Renal cortical epithelial cell (primary cell): ENCODE results near the gene TMEM145. TPM values are rescaled to one million over a fixed set of nuclear protein-coding genes. Genes with fewer than 3 reads are reported as not detected.

Experiments used
- DNase-seq: peaks from one replicate; pipeline ENCODE4 v3.0.0-alpha.2; 2011; ENCODE audit warnings: low read depth
- total RNA-seq: library from RNA; depleted of rRNA; stranded (reverse); fragments of >200 nt; gene quantifications from 2 replicates; pipeline ENCODE4 v1.2.3, GENCODE V29; 2014

Gene TMEM145
- total RNA-seq, 1 donor from 2014 or later = not detected

DNA sequence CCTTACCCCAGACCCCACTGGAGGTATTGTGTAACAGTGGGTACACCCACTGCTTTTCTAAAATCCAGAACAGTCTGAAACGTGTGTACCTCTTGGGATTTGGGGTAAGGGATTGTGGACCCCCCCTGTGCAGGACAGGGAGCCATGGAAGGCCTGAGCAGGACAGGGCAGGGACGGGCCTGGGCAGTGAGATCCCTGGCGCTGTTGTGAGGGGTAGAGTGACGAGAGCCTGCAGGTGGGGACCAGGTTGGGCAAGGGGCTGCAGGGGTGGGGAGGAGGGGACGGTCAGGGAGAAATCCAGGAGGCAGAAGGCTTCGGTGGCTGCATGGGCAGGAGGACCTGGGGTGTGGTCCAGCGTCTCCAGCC, 48.4 kb downstream of the TMEM145 start:
- DNase-seq = no peak

DNA sequence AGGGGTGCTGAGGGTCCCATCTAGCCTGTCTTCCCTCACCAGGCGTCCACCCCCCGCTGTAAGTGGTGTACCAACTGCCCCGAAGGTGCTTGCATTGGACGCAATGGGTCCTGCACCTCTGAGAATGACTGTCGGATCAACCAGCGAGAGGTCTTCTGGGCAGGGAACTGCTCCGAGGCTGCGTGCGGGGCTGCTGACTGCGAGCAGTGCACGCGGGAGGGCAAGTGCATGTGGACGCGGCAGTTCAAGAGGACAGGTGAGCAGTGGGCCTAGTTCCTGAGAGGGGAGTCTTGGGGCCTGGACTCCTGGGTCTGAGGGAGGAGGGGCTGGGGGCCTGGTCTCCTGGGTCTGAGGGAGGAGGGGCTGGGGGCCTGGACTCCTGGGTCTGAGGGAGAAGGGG, 49.2 kb downstream of the TMEM145 start:
- DNase-seq = no peak

DNA sequence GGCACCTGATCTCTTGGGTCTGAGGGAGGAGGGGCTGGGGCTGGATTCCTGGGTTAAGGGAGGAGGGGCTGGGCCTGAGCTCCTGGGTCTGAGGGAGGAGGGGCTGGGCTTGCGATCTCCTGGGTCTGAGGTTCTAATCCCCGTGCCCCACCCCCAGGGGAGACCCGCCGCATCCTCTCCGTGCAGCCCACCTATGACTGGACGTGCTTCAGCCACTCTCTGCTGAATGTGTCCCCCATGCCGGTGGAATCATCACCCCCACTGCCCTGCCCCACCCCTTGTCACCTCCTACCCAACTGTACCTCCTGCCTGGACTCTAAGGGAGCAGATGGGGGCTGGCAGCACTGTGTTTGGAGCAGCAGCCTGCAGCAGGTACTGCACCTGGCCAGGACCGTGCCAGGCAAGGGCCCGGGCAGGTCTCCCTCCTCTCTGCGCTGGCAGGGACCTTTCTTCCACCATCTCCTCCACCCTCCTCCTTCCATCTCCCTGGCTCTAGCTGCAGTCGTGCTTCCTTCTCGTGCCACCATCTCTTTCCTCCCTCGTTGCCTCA, 49.9 kb downstream of the TMEM145 start:
- DNase-seq = no peak

DNA sequence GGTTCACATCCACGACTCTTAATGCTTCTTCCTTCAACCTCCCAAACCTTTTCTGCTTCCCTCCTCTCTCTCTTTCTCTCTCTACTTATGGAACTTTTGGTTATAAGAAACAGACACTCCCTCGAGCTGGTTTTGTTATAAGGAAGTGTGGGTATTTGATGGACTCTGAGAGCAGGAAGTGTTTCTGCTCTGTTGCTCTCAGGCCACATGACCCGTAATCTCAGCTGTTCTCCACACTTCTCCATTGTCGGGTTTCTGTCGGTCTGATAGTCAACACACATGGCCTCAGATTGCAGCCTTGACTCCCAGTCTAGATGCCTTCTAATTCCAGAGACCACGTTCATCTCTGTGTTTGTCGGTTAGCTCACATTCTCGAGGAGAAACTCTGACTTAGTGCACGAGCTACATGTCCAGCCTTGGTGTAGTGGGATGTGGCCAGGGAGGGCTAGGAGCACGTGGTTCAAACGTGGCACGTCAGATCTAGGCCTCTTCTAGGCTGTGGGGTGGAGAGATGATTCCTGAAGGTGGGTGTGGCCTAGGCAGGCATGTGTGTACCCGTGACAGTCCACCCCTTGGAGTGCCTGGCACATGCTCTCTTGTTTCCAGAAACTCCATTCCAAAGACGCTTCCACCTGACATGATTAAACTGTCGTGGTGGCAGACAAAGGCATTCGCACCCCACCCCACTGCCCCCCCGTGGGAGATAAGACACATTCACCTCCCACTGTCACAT, 50.7 kb downstream of the TMEM145 start:
- peak; percentile 9 for DNase-seq

DNA sequence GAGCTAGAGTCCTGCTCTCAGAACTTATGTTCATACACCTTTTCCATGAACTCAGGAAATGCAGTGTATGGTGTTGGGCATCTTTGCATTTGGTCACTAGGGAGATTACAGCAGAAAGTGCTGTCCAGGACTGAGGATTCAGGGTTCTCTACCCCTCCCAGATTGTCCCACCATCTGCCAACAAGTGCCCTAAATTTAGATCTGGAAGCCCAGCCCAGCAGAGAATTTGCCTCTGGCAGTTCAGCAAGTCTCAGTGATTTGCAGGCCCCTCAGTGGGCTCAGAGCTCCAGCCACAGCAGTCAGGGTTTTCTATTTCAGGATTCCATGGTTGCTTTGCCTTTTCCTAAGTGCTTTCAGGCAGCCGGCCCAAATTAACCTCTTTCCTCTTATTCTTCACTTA, 53.6 kb downstream of the TMEM145 start:
- no peak for DNase-seq

DNA sequence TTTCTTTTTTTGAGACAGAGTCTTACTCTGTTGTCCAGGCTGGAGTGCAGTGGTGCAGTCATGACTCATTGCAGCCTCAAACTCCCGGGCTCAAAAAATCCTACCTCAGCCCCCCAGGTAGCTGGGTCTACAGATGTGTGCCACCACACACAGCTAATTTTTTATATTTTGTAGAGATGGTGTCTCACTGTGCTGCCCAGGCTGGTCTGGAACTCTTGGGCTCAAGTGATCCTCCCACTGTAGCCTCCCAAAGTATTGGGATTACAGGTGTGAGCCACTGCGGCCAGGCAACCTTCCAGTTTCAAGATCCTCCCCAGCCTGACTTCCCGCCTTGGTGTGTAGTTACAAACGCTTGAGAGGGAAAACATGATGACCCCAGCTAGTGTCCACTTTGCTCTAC, 54.8 kb downstream of the TMEM145 start:
- no peak for DNase-seq

DNA sequence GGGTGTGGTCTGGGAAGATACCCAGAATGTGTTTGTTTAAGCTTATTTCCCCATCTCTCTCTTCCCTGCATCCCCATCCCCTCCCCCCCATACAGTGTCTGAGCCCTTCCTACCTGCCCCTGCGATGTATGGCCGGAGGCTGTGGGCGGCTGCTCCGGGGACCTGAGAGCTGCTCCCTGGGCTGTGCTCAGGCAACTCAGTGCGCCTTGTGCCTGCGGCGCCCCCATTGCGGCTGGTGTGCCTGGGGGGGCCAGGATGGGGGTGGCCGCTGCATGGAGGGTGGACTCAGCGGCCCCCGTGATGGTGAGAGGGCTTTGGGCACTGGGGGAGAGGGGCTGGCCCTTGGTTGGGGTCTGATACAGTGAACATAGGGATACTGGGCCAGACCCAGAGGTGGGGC, 55.3 kb downstream of the TMEM145 start:
- no peak for DNase-seq

DNA sequence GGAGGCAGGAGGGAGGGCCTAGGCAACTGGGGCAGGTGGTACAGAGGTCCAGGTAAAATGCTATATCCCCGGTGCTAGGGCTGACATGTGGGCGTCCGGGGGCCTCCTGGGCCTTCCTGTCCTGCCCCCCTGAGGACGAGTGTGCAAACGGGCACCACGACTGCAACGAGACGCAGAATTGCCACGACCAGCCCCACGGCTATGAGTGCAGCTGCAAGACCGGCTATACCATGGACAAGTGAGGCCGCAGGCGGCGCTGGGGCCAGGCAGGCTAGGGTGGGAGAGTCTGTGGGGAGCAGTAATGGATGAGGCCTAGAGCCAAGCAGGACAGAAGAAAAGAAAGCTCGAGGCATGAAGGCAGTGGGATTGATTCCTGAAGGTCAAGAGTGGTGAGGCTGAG, 55.7 kb downstream of the TMEM145 start:
- DNase-seq = no peak

DNA sequence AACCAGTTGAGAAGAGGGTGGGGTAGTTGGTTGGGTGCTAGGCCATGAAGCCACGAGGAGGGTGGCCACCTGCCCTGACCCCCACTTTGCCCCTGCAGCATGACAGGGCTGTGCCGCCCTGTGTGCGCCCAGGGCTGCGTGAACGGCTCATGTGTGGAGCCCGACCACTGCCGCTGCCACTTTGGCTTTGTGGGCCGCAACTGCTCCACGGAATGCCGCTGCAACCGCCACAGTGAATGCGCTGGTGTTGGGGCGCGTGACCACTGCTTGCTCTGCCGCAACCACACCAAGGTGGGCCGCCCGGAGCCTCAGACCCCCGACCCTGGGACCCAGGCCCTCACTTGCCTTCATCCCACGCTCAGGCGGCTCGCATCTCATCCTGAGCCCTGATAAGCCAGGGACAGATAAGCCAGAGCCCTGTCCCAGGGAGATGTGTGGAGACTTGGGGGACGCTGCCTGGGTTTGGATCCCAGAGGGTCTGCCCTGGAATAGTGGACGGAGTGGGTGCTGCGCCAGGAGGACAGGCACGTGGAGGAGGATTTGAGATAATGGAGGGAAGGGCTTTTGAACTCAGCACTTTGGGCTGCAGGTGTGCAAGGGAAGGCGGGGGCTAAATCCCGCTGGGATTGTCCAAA, 56.4 kb downstream of the TMEM145 start:
- no peak for DNase-seq

DNA sequence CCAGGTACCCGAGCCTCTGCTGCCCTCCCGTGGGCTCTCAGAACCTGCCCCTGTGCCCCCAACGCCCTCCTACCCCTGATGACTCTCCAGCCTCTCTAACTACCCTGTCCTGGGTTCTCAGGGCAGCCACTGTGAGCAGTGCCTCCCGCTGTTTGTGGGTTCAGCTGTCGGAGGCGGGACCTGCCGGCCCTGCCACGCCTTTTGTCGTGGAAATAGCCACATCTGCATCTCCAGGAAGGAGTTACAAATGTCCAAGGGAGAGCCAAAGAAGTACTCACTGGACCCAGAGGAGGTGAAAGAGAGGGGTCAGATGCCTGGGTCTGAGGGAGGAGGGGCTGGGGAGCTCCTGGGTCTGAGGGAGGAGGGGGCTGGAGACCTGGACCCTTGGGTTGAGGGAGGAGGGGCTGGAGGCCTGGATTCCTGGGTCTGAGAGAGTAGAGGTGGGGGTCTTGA, 57.0 kb downstream of the TMEM145 start:
- DNase-seq = no peak

DNA sequence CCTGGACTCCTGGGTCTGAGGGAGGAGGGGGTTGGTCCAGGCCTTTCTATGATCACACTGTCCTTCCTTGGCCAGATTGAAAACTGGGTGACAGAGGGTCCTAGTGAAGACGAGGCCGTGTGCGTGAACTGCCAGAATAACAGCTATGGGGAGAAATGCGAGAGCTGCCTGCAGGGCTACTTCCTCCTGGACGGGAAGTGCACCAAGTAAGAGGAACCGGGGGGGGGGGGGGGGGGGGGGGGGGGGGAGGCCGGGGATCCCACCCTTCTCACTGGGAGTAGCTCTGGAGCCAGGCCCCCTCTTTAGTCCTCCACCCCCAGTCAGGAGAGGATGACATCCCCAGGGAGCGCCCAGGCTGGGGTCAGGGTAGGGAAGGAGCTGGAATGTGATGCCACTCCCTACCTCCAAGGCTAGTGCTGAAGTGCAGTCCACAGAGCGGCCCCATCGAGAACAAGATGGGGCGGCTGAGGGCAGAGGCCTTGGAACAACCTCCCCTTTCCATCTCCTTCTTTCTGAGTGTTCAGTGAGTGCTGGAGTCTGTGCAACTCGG, 57.6 kb downstream of the TMEM145 start:
- DNase-seq = no peak

Other genes starting within 250 kb of the TMEM145 start
- 1.2 and 27.0 TPM in 2 replicates for gene GRIK5, start 243.1 kb upstream of the TMEM145 start, total RNA-seq
- 9.6 and 20.5 TPM in 2 replicates for gene ZNF574, start 237.1 kb upstream of the TMEM145 start, total RNA-seq
- gene POU2F2, start 180.9 kb upstream of the TMEM145 start, total RNA-seq = 0.25 TPM in 1 of 2 replicates, not detected in the other
- gene DEDD2, start 95.6 kb upstream of the TMEM145 start, total RNA-seq = 17.9 and 25.2 TPM in 2 replicates
- gene ZNF526, start 93.0 kb upstream of the TMEM145 start, total RNA-seq = 7.1 and 11.4 TPM in 2 replicates
- gene GSK3A, start 70.7 kb upstream of the TMEM145 start, total RNA-seq = 12.9 and 44.8 TPM in 2 replicates
- 15.5 and 23.2 TPM in 2 replicates for gene ERF, start 58.2 kb upstream of the TMEM145 start, total RNA-seq
- 9.0 and 67.9 TPM in 2 replicates for gene CIC, start 44.1 kb upstream of the TMEM145 start, total RNA-seq
- gene PRR19, start 11.2 kb upstream of the TMEM145 start, total RNA-seq = 0.65 TPM in 1 of 2 replicates, not detected in the other
- gene PAFAH1B3, start 10.7 kb upstream of the TMEM145 start, total RNA-seq = 45.9 and 75.4 TPM in 2 replicates
- gene MEGF8, start 12.3 kb downstream of the TMEM145 start, total RNA-seq = 12.5 and 113 TPM in 2 replicates
- gene CNFN, start 77.0 kb downstream of the TMEM145 start, total RNA-seq = not detected in 2 replicates
- gene LIPE, start 114.1 kb downstream of the TMEM145 start, total RNA-seq = 1.2 and 1.4 TPM in 2 replicates
- not detected in 2 replicates for gene CXCL17, start 129.6 kb downstream of the TMEM145 start, total RNA-seq
- 0.30 and 0.69 TPM in 2 replicates for gene CEACAM1, start 215.2 kb downstream of the TMEM145 start, total RNA-seq